Right lobe of liver (tissue), 6 donors: Measurements from ENCODE around the gene P2RY2. TPM values are rescaled to one million over a fixed set of nuclear protein-coding genes. Genes with fewer than 3 reads are reported as not detected.

Experiments
- ATAC-seq, 4 donors: fragments of 200-7000 bp; cut with Tn5 transposase; one replicate each; pipeline ENCODE4 v1.9.1; 2020; ENCODE audit warnings: mild to moderate bottlenecking in 4 of 4, moderate library complexity in 4 of 4
- DNase-seq, 3 donors: peaks; one replicate each; pipeline ENCODE4 v3.0.0-alpha.2; 2020
- H3K27ac ChIP-seq, 3 donors: fragments of 200-600 bp; one replicate each; pipeline ENCODE4 v1.8.0; 2022
- H3K27me3 ChIP-seq, 2 donors: fragments of 200-600 bp; one replicate each; pipeline ENCODE4 v1.8.0; 2022
- H3K36me3 ChIP-seq, 4 donors: fragments of 200-600 bp; sonication (generic) in 1 of 4; one replicate each; pipeline versions ENCODE4 v1.5.1 to v1.8.0; 2017 to 2022; ENCODE audit warnings: control low read depth in 1 of 4
- H3K4me1 ChIP-seq, 4 donors: fragments of 200-600 bp; sonication (generic) in 1 of 4; one replicate each; pipeline versions ENCODE4 v1.5.1 to v1.8.0; 2017 to 2022; ENCODE audit warnings: control low read depth in 1 of 4
- H3K4me3 ChIP-seq, 3 donors: fragments of 200-600 bp; one replicate each; pipeline ENCODE4 v1.8.0; 2022
- H3K9me3 ChIP-seq, 4 donors: fragments of 200-600 bp; sonication (generic) in 1 of 4; one replicate each; pipeline versions ENCODE4 v1.5.1 to v1.8.0; 2017 to 2022; ENCODE audit warnings: control low read depth in 1 of 4
- POLR2A ChIP-seq: fragments of 450-650 bp; IDR thresholded peaks from one replicate; pipeline ENCODE4 v1.6.1; 2017; ENCODE audit warnings: antibody characterized with exemption, mild to moderate bottlenecking
- WGBS: methylation state at CpG from one replicate; pipeline ENCODE4 v1.1.6; 2018; ENCODE audit warnings: low coverage, low lambda C conversion rate; ENCODE audit not compliant: insufficient coverage; ENCODE audit errors: missing lambda C conversion rate; 5-methylcytosine and 5-hydroxymethylcytosine counted together
- intact Hi-C, 2 donors: fragments of 100-400 bp; cut with DNase I; formaldehyde crosslinking; loops; one replicate each; pipeline versions ENCODE4 v1.11.2 to v1.14.1; 2022
- total RNA-seq, 6 experiments: library from RNA; depleted of rRNA in 2 of 6; stranded (reverse); fragments of >200 nt in 2 of 6; fragmentation: NEBNext Ultra II Directional in 3 of 6; extraction: Animal tissue kit (Norgen Biotek cat#: 25700) in 3 of 6; gene quantifications; one replicate each; pipeline versions ENCODE4 v1.1.0 to v1.2.4, GENCODE V29; 2016 to 2023
- TF ChIP-seq, protein P1 (sequence below), 4 donors: fragments of 200-600 bp in 3 of 4; fragments of 450-650 bp in 1 of 4; IDR thresholded peaks; one replicate each; pipeline versions ENCODE4 v1.5.1 to v1.8.0; 2016 to 2022; ENCODE audit warnings: antibody characterized with exemption in 4 of 4, mild to moderate bottlenecking in 2 of 4
- donor health status: DM: no; HTN: yes; CAD: no.
- donor health status: DM: no; HTN: no; CAD: no.
- donor health status: DM: no; HTN: no; CAD: no.
- donor health status: DM: no; HTN: yes; CAD: no.
- donor health status: DM: no; HTN: yes; CAD: no.

The P2RY2 gene
- total RNA-seq, 6 experiments from 2014 or later: 2.6 to 5.1 (median 3.5) TPM

GRCh38 chr11:73283276-73284000 is 65.4 kb downstream of the P2RY2 start:
- 68% methylated on average over 9 of the region's 10 CpGs for WGBS
- DNase-seq (no peak), ATAC-seq (peak in 3 of 4 donors; percentile 3 to 36 (median 28))
- TF ChIP-seq POLR2A: no peak
- TF ChIP-seq, protein P1, sequence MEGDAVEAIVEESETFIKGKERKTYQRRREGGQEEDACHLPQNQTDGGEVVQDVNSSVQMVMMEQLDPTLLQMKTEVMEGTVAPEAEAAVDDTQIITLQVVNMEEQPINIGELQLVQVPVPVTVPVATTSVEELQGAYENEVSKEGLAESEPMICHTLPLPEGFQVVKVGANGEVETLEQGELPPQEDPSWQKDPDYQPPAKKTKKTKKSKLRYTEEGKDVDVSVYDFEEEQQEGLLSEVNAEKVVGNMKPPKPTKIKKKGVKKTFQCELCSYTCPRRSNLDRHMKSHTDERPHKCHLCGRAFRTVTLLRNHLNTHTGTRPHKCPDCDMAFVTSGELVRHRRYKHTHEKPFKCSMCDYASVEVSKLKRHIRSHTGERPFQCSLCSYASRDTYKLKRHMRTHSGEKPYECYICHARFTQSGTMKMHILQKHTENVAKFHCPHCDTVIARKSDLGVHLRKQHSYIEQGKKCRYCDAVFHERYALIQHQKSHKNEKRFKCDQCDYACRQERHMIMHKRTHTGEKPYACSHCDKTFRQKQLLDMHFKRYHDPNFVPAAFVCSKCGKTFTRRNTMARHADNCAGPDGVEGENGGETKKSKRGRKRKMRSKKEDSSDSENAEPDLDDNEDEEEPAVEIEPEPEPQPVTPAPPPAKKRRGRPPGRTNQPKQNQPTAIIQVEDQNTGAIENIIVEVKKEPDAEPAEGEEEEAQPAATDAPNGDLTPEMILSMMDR (IDR thresholded peaks at IDR 0.05): no peak
- intact Hi-C loops: no loop called here
- H3K27me3 ChIP-seq: no peaks in the 10 kb centered on the region
- H3K36me3 ChIP-seq: no peaks in the 10 kb centered on the region
- H3K4me1 ChIP-seq: no peaks in the 10 kb centered on the region
- no peak overlapping the region for H3K4me3 ChIP-seq
- no peak overlapping the region for H3K27ac ChIP-seq
- H3K9me3 ChIP-seq: no peaks in the 10 kb centered on the region

DNA sequence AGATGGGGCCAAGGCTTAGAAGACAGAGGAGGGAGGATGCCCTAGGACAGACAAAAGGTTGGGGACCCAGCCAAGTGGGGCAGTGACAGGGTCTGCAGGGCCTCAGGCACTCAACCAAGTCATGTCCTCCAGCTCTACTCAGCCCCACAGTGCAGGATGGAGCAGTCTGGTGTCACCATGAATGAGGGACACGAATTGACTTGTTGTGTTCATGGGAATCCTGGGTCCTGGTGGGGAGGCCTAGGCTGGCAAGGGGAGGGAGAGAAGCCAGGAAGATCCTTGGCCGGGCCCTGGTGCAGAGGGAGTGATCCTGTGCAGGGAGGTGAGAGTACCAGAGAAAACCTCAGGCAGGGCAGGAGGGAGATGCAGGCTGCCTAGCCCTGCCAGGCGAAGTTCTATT is 66.0 kb downstream of the P2RY2 start:
- ATAC-seq: no peak
- H3K4me3 ChIP-seq: no peak overlapping the region
- no peak for DNase-seq
- WGBS: 43% methylated on average over 1 of the region's 3 CpGs
- no peaks in the 10 kb centered on the region for H3K9me3 ChIP-seq
- H3K36me3 ChIP-seq: no peaks in the 10 kb centered on the region
- peaks cover 0 to 4% (median under 1%) of the 10 kb centered on the region in 4 donors for H3K4me1 ChIP-seq
- no peak overlapping the region for H3K27ac ChIP-seq
- TF ChIP-seq POLR2A: no peak
- TF ChIP-seq, protein P1 (IDR thresholded peaks at IDR 0.05): no peak
- no peaks in the 10 kb centered on the region for H3K27me3 ChIP-seq
- intact Hi-C loops: no loop called here

- Histone ChIP-seq H3K27ac (no peak overlapping the region), H3K4me3 (no peak overlapping the region), H3K36me3 (no peaks in the 10 kb centered on the region), H3K27me3 (no peaks in the 10 kb centered on the region), H3K9me3 (no peaks in the 10 kb centered on the region), H3K4me1 (peaks cover 0 to 6% (median 3%) of the 10 kb centered on the region in 4 donors)
- ATAC-seq: no peak
- intact Hi-C loops: no loop called here
- no peak for DNase-seq
- TF ChIP-seq, protein P1 (IDR thresholded peaks at IDR 0.05): no peak
- no peak for TF ChIP-seq POLR2A
- no CpG with 5 or more reads among the region's 1 CpG for WGBS
Measured at GRCh38 chr11:73285721-73286120, 67.6 kb downstream of the P2RY2 start.

Other genes with a start within 250 kb of the P2RY2 start
- 10 to 100 TPM; 10.8 to 25.9 (median 17.8) TPM for gene FCHSD2, start 76.0 kb upstream of the P2RY2 start, total RNA-seq
- 1 to 10 TPM in 1 of 6 experiments, under 1 TPM in 5; 0.24 to 1.8 (median 0.62) TPM for gene P2RY6, start 54.1 kb downstream of the P2RY2 start, total RNA-seq
- gene ARHGEF17, start 90.0 kb downstream of the P2RY2 start, total RNA-seq: 1 to 10 TPM; 4.6 to 7.3 (median 5.4) TPM
- gene RELT, start 158.1 kb downstream of the P2RY2 start, total RNA-seq: 1 to 10 TPM in 5 of 6 experiments, under 1 TPM in 1; 0.81 to 5.4 (median 1.6) TPM